Mucosa of descending colon (tissue), 3 donors: ENCODE data around the gene LRP3. TPM values are rescaled to one million over a fixed set of nuclear protein-coding genes. Genes with fewer than 3 reads are reported as not detected.

ENCODE experiments used
- ATAC-seq: fragments of 200-7000 bp; cut with Tn5 transposase; one replicate; pipeline ENCODE4 v1.9.1; 2020; ENCODE audit warnings: mild to moderate bottlenecking, moderate library complexity
- DNase-seq, 3 donors: peaks; one replicate each; pipeline ENCODE4 v3.0.0-alpha.2; 2020
- H3K36me3 ChIP-seq: fragments of 200-600 bp; one replicate; pipeline ENCODE4 v1.8.0; 2021; ENCODE audit warnings: low read depth, mild to moderate bottlenecking
- H3K4me1 ChIP-seq: fragments of 200-600 bp; one replicate; pipeline ENCODE4 v1.8.0; 2021; ENCODE audit warnings: low read depth, mild to moderate bottlenecking
- H3K4me3 ChIP-seq: fragments of 200-600 bp; one replicate; pipeline ENCODE4 v1.8.0; 2021; ENCODE audit warnings: mild to moderate bottlenecking
- H3K9me3 ChIP-seq: fragments of 200-600 bp; one replicate; pipeline ENCODE4 v1.8.0; 2021; ENCODE audit warnings: mild to moderate bottlenecking
- intact Hi-C, 2 donors: fragments of 100-400 bp; cut with DNase I in 1 of 2; cut with micrococcal nuclease in 1 of 2; formaldehyde crosslinking; loops; one replicate each; pipeline versions ENCODE4 v1.11.0 to v1.11.1; 2022; cut with DNase I, micrococcal nuclease
- total RNA-seq, 3 donors: library from RNA; stranded (reverse); fragmentation: NEBNext Ultra II Directional in 2 of 3; extraction: Animal tissue kit (Norgen Biotek cat#: 25700) in 2 of 3; gene quantifications; one replicate each; pipeline versions ENCODE4 v1.2.1 to v1.2.4, GENCODE V29; 2021 to 2023
- TF ChIP-seq, protein P1 (sequence below): fragments of 200-600 bp; IDR thresholded peaks from one replicate; pipeline ENCODE4 v1.8.0; 2022; ENCODE audit warnings: antibody characterized with exemption, mild to moderate bottlenecking
- donor health status: DM: no; HTN: no; CAD: no; lungs with moderate emphysema.
- donor health status: DM: no; HTN: no; CAD: no.
- donor health status: DM: no; HTN: yes; CAD: no.

The LRP3 gene
- total RNA-seq, 3 donors from 2014 or later, result 6.2 to 26.2 (median 7.4) TPM

DNA sequence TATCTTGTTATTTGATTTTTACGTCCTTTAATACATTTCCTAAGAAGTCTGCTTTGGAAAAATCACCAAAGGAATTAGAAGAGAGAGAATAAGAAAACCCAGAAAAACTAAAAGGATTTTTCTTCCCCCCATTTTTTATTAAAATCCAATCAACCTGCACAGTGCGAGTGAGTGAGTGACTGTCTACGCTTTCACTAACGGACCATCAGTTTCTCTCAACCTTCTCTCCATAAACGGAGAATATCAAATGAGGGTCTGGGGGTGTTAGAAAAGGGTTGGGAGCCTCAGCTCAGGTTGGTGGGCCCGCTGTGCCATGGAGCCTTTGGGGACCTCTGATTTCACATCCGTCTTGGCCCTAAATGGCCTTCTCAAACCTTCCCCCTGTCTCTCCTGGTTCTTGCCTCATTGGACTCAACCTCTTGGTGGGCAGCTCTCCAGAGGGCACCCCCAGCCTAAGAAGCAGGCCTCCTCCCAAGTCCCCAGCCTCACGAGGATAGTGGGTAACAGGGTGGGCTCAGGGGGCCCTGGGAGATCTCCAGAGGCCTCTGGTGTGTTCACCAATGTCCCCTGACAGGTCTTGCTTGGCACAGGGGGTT is 763 bp upstream of the LRP3 start:
- Histone ChIP-seq H3K36me3 (no peaks in the 10 kb centered on the region), H3K4me1 (peaks cover 5% of the 10 kb centered on the region), H3K4me3 (no peak overlapping the region), H3K9me3 (no peaks in the 10 kb centered on the region)
- ATAC-seq, result no peak
- DNase-seq, result peak in 1 of 3 donors; percentile 8
- intact Hi-C loops, result no loop called here
- TF ChIP-seq, protein P1, sequence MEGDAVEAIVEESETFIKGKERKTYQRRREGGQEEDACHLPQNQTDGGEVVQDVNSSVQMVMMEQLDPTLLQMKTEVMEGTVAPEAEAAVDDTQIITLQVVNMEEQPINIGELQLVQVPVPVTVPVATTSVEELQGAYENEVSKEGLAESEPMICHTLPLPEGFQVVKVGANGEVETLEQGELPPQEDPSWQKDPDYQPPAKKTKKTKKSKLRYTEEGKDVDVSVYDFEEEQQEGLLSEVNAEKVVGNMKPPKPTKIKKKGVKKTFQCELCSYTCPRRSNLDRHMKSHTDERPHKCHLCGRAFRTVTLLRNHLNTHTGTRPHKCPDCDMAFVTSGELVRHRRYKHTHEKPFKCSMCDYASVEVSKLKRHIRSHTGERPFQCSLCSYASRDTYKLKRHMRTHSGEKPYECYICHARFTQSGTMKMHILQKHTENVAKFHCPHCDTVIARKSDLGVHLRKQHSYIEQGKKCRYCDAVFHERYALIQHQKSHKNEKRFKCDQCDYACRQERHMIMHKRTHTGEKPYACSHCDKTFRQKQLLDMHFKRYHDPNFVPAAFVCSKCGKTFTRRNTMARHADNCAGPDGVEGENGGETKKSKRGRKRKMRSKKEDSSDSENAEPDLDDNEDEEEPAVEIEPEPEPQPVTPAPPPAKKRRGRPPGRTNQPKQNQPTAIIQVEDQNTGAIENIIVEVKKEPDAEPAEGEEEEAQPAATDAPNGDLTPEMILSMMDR, result no peak

DNA sequence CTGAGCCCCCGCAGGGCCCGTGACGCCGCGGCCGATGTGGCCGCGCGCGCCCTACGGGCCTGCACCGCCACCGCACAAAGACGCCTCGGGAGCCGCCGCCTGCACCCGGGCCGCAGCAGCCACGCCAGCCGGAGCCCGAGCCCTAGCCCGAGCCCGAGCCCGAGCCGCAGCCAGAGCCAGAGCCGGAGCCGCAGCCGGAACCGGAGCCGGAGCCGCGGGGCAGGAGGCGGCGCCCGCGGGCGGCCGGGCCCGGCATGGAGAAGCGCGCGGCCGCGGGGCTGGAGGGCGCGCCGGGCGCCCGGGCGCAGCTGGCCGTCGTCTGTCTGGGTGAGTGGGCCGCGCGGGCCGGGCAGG is 379 bp downstream of the LRP3 start:
- Histone ChIP-seq H3K4me1 (peaks cover 5% of the 10 kb centered on the region), H3K4me3 (peak overlapping the region; percentile 17), H3K36me3 (no peaks in the 10 kb centered on the region), H3K9me3 (no peaks in the 10 kb centered on the region)
- ATAC-seq (peak; percentile 47), DNase-seq (peak in 1 of 3 donors; percentile 46)
- intact Hi-C loops, result no loop called here
- TF ChIP-seq, protein P1, result no peak

DNA sequence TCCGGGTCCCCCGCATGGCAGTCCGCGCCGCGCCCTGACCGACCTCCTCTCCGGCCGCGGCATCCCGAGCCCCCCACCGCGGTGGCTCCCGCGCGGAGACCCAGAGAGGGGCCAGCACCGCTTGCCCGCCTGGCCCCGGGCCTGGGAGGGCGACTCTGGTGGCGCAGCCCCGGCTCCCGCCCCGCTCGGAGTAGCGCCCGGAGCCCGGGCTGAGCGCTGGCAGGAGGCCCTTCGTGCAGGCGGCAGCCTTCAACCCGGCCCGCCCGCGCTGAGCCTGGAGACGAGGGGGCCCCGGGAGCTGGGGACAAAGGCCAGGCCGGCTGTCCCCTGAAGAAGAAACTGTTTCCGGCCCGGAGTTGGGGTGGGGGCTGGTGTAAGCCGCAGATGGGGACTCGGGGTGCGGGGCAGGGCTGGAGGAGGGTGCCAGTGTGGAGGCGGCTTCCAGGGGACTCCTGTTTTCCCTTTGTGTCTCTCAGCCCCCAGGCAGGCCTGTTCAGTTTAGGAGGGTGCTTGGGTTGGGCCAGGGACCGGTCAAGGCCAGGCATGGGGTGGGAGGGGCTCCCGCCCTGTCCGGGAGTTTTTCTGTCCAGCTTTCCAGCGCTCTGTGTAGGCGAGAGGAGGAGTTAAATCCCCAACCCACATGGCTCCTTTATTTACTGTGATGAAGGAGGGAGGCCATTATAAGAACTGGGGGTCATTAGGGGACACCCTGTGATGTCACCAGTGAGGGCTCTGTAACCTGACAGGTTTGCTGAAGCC is 935 bp downstream of the LRP3 start:
- H3K4me1 ChIP-seq, result peaks cover 5% of the 10 kb centered on the region
- TF ChIP-seq, protein P1, result no peak
- H3K4me3 ChIP-seq, result peak overlapping the region; percentile 17
- DNase-seq, result peak; percentile 21 to 49 (median 44)
- intact Hi-C loops, result no loop called here
- peak; percentile 61 for ATAC-seq
- no peaks in the 10 kb centered on the region for H3K9me3 ChIP-seq
- no peaks in the 10 kb centered on the region for H3K36me3 ChIP-seq

DNA sequence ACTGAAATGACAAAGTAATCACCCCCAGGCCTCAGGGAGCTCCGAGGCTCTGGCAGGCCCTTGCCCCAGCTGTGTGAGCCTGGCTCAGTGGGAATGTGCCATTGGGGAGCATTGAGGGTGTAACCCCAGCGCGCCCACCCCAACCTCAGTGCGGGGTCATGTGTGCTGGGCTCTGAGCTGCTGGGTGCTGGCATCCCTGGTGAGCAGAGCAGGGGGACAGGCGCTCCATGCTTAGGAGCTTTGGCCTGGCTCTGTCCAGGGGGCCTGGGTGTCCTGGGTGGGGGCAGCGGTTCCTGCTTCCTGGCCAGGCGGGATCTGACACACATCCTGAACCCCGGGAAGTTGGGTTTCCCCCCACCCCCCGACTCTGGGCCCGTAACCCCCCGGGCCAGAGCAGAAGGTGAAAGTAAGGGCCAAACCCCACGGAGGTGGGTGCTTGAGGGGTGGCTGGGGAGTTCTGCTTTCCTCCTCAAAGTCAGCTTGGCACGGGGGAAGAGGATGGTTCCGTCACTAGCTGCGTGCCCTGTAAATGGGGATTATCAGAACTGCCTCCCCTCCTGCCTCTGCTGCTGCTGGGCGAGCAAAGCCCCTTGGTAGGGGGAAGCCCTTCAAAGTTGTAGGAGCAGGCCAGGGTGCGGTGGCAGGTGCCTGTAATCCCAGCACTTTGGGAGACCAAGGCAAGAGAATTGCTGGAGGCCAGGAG is 1.7 kb downstream of the LRP3 start:
- no peak for ATAC-seq
- intact Hi-C loops, result no loop called here
- H3K4me1 ChIP-seq, result peaks cover 5% of the 10 kb centered on the region

DNA sequence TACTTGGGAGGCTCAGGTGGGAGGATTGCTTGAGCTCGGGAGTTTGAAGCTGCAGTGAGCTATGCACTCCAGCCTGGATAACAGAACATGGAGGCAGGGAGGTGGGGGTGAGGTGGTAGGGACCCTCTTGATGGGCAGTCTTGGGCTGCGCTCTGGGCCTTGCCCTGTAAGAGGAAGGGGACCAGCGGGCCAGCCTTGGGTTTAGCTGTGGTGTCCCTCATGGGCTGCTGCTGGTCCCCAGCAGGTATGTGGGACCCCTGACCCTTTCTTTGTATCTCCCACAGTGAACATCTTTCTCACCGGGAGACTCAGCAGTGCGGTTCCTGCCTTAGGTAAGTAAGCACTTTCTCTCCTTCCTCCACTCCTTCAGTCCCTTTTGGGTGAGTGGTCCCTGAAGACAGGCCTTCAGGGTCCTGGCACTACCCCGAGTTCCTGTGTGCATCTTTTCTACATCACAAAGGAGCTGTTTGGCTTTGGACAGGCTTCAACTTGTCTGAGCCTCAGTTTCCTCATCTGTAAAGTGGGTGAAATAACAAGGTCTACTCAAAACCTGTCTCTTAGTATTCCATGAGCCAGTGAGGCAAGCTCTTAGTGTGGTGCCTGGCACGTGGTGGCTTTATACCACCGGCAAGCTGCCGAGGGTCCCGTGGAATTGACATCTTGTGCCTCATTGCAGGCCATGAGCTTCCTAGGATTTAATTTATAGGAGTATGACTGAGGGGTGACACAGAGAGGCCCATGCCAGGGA is 2.5 kb downstream of the LRP3 start:
- Histone ChIP-seq H3K4me3 (no peak overlapping the region), H3K4me1 (peaks cover 5% of the 10 kb centered on the region), H3K36me3 (no peaks in the 10 kb centered on the region), H3K9me3 (no peaks in the 10 kb centered on the region)
- TF ChIP-seq, protein P1, result no peak
- DNase-seq (no peak), ATAC-seq (no peak)
- intact Hi-C loops, result no loop called here

More for the DNA sequence above, 1.7 kb downstream of the LRP3 start:
- Histone ChIP-seq H3K4me3 (no peak overlapping the region), H3K36me3 (no peaks in the 10 kb centered on the region), H3K9me3 (no peaks in the 10 kb centered on the region)
- DNase-seq, result peak in 1 of 3 donors; percentile 46
- TF ChIP-seq, protein P1, result no peak
